ENCODE measurements around the gene EFHC1. TPM values are rescaled to one million over a fixed set of nuclear protein-coding genes. Genes with fewer than 3 reads are reported as not detected.
"Not testable (repeated sequence)": the region's sequence is repeated elsewhere in the genome, so short reads cannot be mapped to it uniquely, and the experiment has no call there.

Gene EFHC1
- total RNA-seq, 1 donor from 2014 or later: 23.2 TPM

DNA sequence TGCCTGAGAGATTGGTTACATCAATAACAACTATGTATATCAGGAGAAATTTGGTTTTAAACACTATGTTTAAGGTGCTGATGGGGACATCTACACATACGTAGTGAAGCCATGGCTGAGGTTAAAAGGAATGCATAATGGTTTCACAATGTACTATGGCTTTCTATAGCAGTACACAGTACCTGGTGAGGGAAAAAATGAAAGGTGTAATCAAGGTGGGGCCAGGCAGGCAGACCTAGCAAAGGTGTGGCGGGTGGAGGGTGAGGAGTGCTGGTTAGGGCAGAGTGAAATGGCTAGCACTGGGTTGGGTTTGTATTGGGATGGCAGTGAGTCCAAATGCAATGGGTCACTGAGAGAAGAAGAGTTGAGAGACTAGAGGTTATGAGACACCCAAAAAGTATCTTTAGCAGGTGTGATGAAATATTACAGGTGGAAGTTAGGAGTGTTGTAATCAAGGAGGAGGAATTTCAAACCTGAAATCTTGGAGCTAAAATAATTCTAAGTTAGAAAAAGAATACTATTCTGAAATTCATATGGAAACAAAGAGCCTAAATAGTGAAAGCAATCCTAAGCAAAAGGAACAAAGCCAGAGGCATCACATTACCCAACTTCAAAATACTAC, 35.9 kb upstream of the EFHC1 start:
- Mint-ChIP-seq H3K4me1 (peaks cover 19% of the 10 kb centered on the region), H3K9me3 (no peaks in the 10 kb centered on the region), H3K36me3 (ENCODE audit: low read depth) (peaks cover 2% of the 10 kb centered on the region), H3K27ac (no peak overlapping the region), H3K4me3 (no peak overlapping the region), H3K27me3 (no peaks in the 10 kb centered on the region)
- DNase-seq: no peak
- TF ChIP-seq, protein P1, sequence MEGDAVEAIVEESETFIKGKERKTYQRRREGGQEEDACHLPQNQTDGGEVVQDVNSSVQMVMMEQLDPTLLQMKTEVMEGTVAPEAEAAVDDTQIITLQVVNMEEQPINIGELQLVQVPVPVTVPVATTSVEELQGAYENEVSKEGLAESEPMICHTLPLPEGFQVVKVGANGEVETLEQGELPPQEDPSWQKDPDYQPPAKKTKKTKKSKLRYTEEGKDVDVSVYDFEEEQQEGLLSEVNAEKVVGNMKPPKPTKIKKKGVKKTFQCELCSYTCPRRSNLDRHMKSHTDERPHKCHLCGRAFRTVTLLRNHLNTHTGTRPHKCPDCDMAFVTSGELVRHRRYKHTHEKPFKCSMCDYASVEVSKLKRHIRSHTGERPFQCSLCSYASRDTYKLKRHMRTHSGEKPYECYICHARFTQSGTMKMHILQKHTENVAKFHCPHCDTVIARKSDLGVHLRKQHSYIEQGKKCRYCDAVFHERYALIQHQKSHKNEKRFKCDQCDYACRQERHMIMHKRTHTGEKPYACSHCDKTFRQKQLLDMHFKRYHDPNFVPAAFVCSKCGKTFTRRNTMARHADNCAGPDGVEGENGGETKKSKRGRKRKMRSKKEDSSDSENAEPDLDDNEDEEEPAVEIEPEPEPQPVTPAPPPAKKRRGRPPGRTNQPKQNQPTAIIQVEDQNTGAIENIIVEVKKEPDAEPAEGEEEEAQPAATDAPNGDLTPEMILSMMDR (IDR thresholded peaks at IDR 0.05): no peak
- ChIA-PET POLR2A (no interaction called here), CTCF (interaction anchor here (0.6 kb wide), 1 partner anchor 16 kb away, joined by 3 read pairs; no protein-coding TSS in a partner anchor)
- no peak for ATAC-seq (ENCODE audit: low read depth)
- intact Hi-C loops (cut with micrococcal nuclease): loop anchor here (2.0 kb wide), 1 partner anchor 15 kb away; no protein-coding TSS in a partner anchor

DNA sequence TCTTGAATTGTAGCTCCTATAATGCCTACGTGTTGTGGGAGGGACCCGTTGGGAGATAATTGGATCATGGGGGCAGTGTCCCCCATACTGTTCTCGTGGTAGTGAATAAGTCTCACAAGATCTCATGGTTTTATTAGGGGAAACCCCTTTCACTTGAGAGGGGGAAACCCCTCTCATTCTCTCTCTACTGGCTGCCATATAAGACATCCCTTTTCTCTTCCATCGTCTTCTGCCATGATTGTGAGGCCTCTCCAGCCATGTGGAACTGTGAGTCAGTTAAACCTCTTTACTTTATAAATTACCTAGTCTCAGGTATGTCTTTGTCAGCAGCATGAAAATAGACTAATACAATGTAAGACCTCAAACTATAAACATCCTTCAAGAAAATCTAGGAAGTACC, 35.1 kb upstream of the EFHC1 start:
- intact Hi-C loops (cut with micrococcal nuclease): loop anchor here (2.0 kb wide), 1 partner anchor 14 kb away; no protein-coding TSS in a partner anchor
- no peak for DNase-seq
- Mint-ChIP-seq H3K4me3 (no peak overlapping the region), H3K4me1 (peaks cover 27% of the 10 kb centered on the region), H3K27me3 (no peaks in the 10 kb centered on the region), H3K9me3 (no peaks in the 10 kb centered on the region), H3K27ac (no peak overlapping the region), H3K36me3 (ENCODE audit: low read depth) (no peaks in the 10 kb centered on the region)
- peak; percentile 79 for ATAC-seq (ENCODE audit: low read depth)
- POLR2A ChIA-PET: interaction anchor here (1.4 kb wide), 1 partner anchor 9 kb away, joined by 4 read pairs; no protein-coding TSS in a partner anchor
- CTCF ChIA-PET: interaction anchor here (0.6 kb wide), 1 partner anchor 15 kb away, joined by 3 read pairs; no protein-coding TSS in a partner anchor
- TF ChIP-seq, protein P1 (IDR thresholded peaks at IDR 0.05): no peak

DNA sequence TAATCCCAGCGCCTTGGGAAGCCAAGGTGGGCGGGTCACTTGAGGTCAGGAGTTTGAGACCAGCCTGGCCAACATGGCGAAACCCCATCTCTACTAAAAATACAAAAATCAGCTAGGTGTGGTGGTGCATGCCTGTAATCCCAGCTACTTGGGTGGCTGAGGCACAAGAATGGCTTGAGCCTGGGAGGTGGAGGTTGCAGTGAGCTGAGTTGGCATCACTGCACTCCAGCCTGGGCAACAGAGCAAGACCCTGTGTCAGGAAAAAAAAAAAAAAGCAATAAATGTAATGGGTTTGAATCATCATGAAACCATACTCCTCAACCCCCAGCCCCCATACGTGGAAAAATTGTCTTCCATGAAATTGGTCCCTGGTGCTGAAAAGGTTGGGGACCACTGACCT, 32.0 kb upstream of the EFHC1 start:
- H3K36me3 Mint-ChIP-seq (ENCODE audit: low read depth); H3K27me3 Mint-ChIP-seq; DNase-seq; H3K27ac Mint-ChIP-seq; H3K9me3 Mint-ChIP-seq; ATAC-seq (ENCODE audit: low read depth); H3K4me3 Mint-ChIP-seq; intact Hi-C loops (cut with micrococcal nuclease): not testable (repeated sequence)
- CTCF ChIA-PET: interaction anchor here (0.6 to 1.9 kb wide), 2 partner anchors 12 to 325 kb away, joined by 3 to 10 read pairs; no protein-coding TSS in a partner anchor
- H3K4me1 Mint-ChIP-seq: peaks cover 40% of the 10 kb centered on the region
- POLR2A ChIA-PET: interaction anchor here (0.7 to 0.9 kb wide), 3 partner anchors 26 to 101 kb away, joined by 3 to 9 read pairs (median 3); partner anchors contain the start of gene PAQR8

DNA sequence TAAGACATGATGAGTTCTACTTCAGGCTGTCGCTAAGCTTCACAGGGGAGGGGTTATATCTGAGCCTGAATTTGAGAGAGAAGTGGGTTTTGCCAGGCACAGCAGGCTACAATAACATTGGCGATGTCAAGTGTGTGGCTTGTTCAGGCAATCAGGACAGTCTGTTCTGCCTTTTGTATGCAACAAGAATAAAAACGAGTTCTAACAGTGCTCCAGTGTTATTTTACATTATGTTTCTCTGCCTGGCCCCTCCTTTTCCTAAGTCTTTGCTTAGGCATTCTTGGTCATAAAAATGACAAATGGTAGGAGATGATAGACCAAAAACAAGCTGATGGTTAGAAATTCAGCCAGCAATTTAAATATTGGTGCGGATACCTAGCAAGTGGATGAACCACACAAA, 31.4 kb upstream of the EFHC1 start:
- Mint-ChIP-seq H3K9me3 (no peaks in the 10 kb centered on the region), H3K4me3 (no peak overlapping the region), H3K4me1 (peaks cover 42% of the 10 kb centered on the region), H3K36me3 (ENCODE audit: low read depth) (no peaks in the 10 kb centered on the region), H3K27me3 (no peaks in the 10 kb centered on the region), H3K27ac (no peak overlapping the region)
- no peak for ATAC-seq (ENCODE audit: low read depth)
- intact Hi-C loops (cut with micrococcal nuclease): no loop called here
- CTCF ChIA-PET: interaction anchor here (1.0 to 2.2 kb wide), 3 partner anchors 11 to 104 kb away, joined by 3 to 13 read pairs (median 10); partner anchors contain the start of gene MCM3
- POLR2A ChIA-PET: interaction anchor here (0.7 to 1.6 kb wide), 4 partner anchors 12 to 102 kb away, joined by 3 to 9 read pairs (median 4); partner anchors contain the start of gene PAQR8
- DNase-seq: no peak
- TF ChIP-seq, protein P1 (IDR thresholded peaks at IDR 0.05): no peak

DNA sequence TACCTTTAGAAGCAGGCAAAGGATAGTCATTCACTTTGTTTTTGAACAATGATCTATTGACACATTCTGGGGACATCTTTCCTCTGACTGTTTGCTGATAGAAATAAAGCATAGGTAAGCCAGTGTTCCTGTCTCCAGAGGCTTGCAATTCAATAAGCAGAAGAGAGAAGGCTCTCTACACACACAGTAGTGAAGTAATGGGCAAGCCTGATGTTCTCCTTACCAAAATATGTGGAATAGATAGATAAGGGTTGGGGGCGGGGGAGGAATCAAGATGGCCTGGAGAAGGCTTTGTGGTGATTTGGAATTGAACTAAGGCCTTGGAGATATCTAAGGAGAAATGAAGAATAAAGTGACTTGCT, 30.9 kb upstream of the EFHC1 start:
- no peak for DNase-seq
- ATAC-seq (ENCODE audit: low read depth): no peak
- H3K36me3 Mint-ChIP-seq (ENCODE audit: low read depth): no peaks in the 10 kb centered on the region
- peaks cover 45% of the 10 kb centered on the region for H3K4me1 Mint-ChIP-seq
- no peaks in the 10 kb centered on the region for H3K9me3 Mint-ChIP-seq
- intact Hi-C loops (cut with micrococcal nuclease): no loop called here
- TF ChIP-seq, protein P1 (IDR thresholded peaks at IDR 0.05): no peak
- ChIA-PET POLR2A (interaction anchor here (0.8 to 1.9 kb wide), 4 partner anchors 9 to 103 kb away, joined by 4 to 11 read pairs (median 6); partner anchors contain the start of gene PAQR8), CTCF (interaction anchor here (1.0 to 2.7 kb wide), 4 partner anchors 11 to 104 kb away, joined by 3 to 21 read pairs (median 8); partner anchors contain the start of gene MCM3)
- no peaks in the 10 kb centered on the region for H3K27me3 Mint-ChIP-seq
- H3K27ac Mint-ChIP-seq: no peak overlapping the region
- H3K4me3 Mint-ChIP-seq: no peak overlapping the region

All from activated B cell treated with CpG ODN at 0.5 μM for 24 hours (primary cell).